ENCODE data around the gene IMPA2. TPM values are rescaled to one million over a fixed set of nuclear protein-coding genes. Genes with fewer than 3 reads are reported as not detected.

IMPA2 gene
- total RNA-seq, 4 donors from 2014 or later: 112 to 385 (median 215) TPM

- 87 to 100% methylated on average over 4 to 7 of the region's 7 CpGs for WGBS, 2 donors (ENCODE audit: low coverage in 1 of 2)
- peaks cover 0 to 62% of the 10 kb centered on the region in 2 donors for H3K36me3 ChIP-seq
These were observed 37.6 kb downstream of the IMPA2 start for GRCh38 chr18:12018861-12019260.

GRCh38 chr18:12021077-12021476, 39.8 kb downstream of the IMPA2 start:
- Histone ChIP-seq H3K27ac (no peak overlapping the region), H3K9me3 (no peaks in the 10 kb centered on the region), H3K27me3 (no peaks in the 10 kb centered on the region), H3K36me3 (peaks cover 0 to 62% of the 10 kb centered on the region in 2 donors), H3K4me1 (peaks cover under 1 to 14% (median 2%) of the 10 kb centered on the region in 3 donors), H3K4me3 (no peak overlapping the region)
- 100% methylated on average over 2 of the region's 2 CpGs; no CpG with 5 or more reads in 1 of the 2 donors for WGBS, 2 donors (ENCODE audit: low coverage in 1 of 2)
- ATAC-seq: no peak
- TF ChIP-seq CTCF (IDR thresholded peaks at IDR 0.05) (no peak), EP300 (IDR thresholded peaks at IDR 0.05) (no peak), POLR2AphosphoS5 (IDR thresholded peaks at IDR 0.05) (no peak), POLR2A (IDR thresholded peaks at IDR 0.05) (no peak)

More at GRCh38 chr18:12018861-12019260, 37.6 kb downstream of the IMPA2 start:
- Histone ChIP-seq H3K27me3 (no peaks in the 10 kb centered on the region), H3K9me3 (no peaks in the 10 kb centered on the region), H3K27ac (no peak overlapping the region), H3K4me3 (no peak overlapping the region), H3K4me1 (peaks cover 3 to 37% (median 21%) of the 10 kb centered on the region in 3 donors)
- no peak for ATAC-seq
- TF ChIP-seq POLR2A (IDR thresholded peaks at IDR 0.05) (no peak), POLR2AphosphoS5 (IDR thresholded peaks at IDR 0.05) (no peak), CTCF (IDR thresholded peaks at IDR 0.05) (no peak), EP300 (IDR thresholded peaks at IDR 0.05) (no peak)

GRCh38 chr18:12021596-12021995, 40.3 kb downstream of the IMPA2 start:
- peaks cover 0 to 58% of the 10 kb centered on the region in 2 donors for H3K36me3 ChIP-seq
- no peaks in the 10 kb centered on the region for H3K9me3 ChIP-seq
- H3K4me3 ChIP-seq: no peak overlapping the region
- no peak overlapping the region for H3K27ac ChIP-seq
- H3K4me1 ChIP-seq: peaks cover 0 to 12% (median 3%) of the 10 kb centered on the region in 3 donors
- ATAC-seq: no peak
- TF ChIP-seq EP300 (IDR thresholded peaks at IDR 0.05) (no peak), CTCF (IDR thresholded peaks at IDR 0.05) (no peak), POLR2A (IDR thresholded peaks at IDR 0.05) (no peak), POLR2AphosphoS5 (IDR thresholded peaks at IDR 0.05) (no peak)
- no peaks in the 10 kb centered on the region for H3K27me3 ChIP-seq
- WGBS, 2 donors (ENCODE audit: low coverage in 1 of 2): 90 to 100% methylated on average over 1 to 2 of the region's 8 CpGs

DNA sequence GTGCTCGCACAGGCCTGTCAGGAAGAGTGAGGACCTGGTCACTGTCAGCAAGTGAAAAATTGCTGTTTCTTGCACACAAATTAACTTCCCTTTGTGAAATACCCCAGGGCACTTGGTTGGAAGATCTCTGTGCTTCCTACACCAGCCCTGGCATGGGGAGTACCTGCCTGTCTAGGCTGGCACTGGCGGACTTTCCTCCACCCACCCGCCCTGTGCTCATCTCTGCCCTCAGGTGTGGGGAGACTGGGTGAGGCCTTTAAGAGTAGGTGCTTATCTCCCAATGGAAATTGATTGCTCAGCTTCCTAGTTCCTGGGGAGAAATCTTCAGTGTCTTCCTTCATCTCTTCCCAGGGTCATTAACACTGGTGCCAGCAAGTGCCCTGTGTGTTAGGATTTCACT, 42.1 kb downstream of the IMPA2 start:
- H3K36me3 ChIP-seq: peaks cover 0 to 50% of the 10 kb centered on the region in 2 donors
- no peak for ATAC-seq
- TF ChIP-seq CTCF (IDR thresholded peaks at IDR 0.05) (no peak), EP300 (IDR thresholded peaks at IDR 0.05) (no peak), POLR2AphosphoS5 (IDR thresholded peaks at IDR 0.05) (no peak), POLR2A (IDR thresholded peaks at IDR 0.05) (no peak)
- H3K4me3 ChIP-seq: no peak overlapping the region
- 89 to 100% methylated on average over 2 to 3 of the region's 3 CpGs for WGBS, 2 donors (ENCODE audit: low coverage in 1 of 2)
- H3K27ac ChIP-seq: no peak overlapping the region
- H3K4me1 ChIP-seq: peaks cover 0 to 21% (median 8%) of the 10 kb centered on the region in 3 donors
- no peaks in the 10 kb centered on the region for H3K9me3 ChIP-seq
- H3K27me3 ChIP-seq: no peaks in the 10 kb centered on the region

- no peak for TF ChIP-seq POLR2A (IDR thresholded peaks at IDR 0.05)
- no peak for TF ChIP-seq CTCF (IDR thresholded peaks at IDR 0.05)
- TF ChIP-seq POLR2AphosphoS5 (IDR thresholded peaks at IDR 0.05): no peak
- TF ChIP-seq EP300 (IDR thresholded peaks at IDR 0.05): no peak
- H3K27ac ChIP-seq: peak overlapping the region in 3 of 4 donors; percentile 49 to 71 (median 53)
- H3K4me3 ChIP-seq: no peak overlapping the region
- 76 to 90% methylated on average over 2 to 3 of the region's 5 CpGs for WGBS, 2 donors (ENCODE audit: low coverage in 1 of 2)
- H3K27me3 ChIP-seq: no peaks in the 10 kb centered on the region
- H3K4me1 ChIP-seq: peaks cover 0 to 37% (median 11%) of the 10 kb centered on the region in 3 donors
- H3K9me3 ChIP-seq: no peaks in the 10 kb centered on the region
- peaks cover 0 to 72% of the 10 kb centered on the region in 2 donors for H3K36me3 ChIP-seq
- ATAC-seq: no peak
These were observed 45.3 kb downstream of the IMPA2 start for GRCh38 chr18:12026562-12026961.

All from gastroesophageal sphincter (tissue), 4 donors.